ENCODE measurements around the gene USP25.

USP25 gene

DNA sequence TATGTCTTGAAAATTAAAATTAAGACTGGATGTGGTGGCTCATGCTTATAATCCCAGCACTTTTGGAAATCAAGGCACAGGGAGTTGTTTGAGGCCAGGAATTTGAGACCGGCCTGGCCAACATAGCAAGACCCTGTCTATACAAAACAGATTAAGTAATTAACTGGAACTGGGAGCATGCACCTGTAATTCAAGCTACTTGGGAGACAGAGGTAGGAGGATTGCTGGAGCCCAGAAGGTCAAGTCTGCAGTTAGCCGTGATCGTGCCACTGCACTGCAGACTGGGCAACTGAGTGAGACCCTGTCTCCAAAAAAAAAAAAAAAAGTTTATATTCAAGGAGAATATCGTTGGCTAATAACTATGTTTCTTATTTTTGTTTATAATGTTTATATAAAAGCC lies 139.2 kb downstream of the USP25 start:
- no peak for DNase-seq

DNA sequence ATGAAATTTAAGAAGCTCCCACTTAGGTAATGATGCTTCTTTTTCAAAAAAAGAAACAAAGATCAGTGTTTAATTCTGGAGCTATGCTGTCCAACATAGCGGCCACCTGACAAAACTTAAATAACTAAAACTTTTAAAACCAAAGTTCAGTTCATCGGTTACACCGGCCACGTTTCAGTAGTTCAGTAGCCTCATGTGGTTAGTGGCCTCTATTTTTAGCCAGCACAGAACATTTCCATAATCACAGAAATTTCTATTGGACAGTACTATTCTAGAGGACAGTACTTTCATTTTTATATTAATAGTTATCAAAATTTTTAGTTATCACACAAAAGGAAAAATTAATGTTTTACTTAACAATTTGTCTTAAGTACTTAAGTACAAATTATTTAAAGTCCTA lies 141.0 kb downstream of the USP25 start:
- no peak for DNase-seq

DNA sequence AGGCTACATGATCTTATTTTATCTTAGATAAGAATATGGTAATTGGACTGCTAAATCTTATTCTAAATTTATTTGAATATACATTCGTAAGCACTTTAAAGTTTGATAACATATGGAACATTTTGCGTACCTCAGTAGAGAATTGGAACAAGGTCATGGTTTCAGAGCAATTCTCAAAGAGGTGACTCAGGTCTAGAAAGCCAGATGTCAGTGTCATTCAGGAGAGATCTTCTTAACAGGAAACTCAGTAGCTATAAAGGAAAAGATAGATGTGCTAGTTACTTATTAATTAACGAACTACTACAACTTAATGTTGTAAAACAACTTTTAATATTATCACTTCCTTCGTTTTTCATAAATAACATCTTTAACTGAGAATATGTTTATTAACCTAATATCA lies 142.5 kb downstream of the USP25 start:
- DNase-seq: no peak

GRCh38 chr21:15874615-15875014 lies 144.8 kb downstream of the USP25 start:
- DNase-seq: no peak

DNA sequence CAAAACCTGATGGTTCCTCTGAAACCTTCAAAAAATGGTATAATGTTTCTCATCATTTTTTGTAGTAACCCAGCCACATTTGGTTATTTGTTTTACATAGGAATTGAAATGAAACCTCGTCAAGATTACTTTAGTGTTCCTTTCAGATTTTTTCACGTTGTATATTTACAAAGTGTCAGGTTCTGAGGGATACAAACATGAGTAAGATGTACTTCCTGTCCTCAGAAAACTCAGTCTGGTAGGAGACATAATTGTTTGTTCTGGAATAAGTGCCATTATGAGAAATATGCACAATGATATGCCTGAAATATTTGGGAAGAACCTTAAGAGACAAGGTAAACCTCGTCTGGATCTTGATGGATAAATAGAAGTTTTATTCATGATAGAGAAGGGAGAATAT lies 145.5 kb downstream of the USP25 start:
- no peak for DNase-seq

DNA sequence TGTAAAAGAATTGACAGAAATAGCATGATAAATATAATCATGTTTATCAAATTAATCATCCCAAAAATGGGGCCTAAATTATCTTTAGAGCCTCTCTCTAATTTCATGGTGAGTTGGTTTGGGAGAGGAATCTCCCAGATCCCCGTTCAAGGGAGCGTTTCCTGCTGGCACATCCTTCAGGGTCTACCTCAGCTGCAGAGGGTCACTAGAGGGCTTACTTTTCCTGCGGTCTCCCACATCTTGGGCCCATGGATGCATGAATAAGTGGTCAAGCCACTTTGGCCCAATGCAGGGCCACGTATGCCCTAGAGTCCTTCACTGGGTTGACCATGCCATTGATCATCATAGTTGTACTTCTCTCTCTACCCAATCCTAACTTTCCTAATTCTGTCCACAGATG lies 164.1 kb downstream of the USP25 start:
- no peak for DNase-seq

GRCh38 chr21:15894596-15894995 lies 164.8 kb downstream of the USP25 start:
- no peak for DNase-seq

DNA sequence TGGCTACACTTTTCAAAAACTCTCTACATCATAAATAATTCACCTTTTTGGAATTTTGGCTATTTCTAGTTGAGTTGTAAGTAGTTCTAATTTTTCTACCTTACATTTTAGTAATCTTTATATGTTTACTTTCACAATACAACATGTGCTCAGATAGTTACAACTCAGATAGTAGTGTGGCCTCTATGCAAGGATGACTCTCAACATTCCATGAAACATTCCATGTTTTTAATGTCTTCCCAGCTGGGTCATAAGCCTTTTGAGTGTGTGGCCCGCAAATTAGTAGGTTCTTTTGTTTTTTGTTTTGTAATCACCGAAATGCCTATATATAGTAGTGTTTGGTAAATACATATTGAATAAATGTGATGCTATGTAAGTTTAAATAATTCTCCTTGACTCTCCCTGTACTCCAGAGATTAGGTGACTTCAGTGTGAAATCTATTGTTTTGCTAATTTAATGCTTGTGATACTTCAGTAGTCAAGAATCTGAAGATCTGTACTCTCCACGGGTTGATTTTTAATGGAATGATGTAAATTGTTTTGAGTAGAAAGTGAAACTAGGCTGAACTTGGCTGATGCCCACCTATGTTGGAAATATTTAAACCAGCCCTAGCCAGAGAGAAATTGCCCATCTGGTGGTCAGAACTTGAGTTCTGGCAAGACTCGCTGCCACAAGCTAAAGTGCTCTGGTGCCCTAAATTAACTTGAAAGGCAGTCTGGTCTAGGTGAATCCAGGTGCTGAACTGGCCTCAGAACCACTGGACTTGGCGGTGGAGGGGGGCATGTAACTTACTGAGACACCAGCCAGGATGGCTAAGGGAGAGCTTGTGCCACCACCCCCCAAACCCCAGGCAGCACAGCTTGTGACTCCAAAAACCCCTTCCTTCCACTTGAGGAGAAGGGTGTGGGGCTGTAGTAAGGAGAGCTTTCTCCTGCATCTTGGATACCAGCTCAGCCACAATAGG lies 165.6 kb downstream of the USP25 start:
- DNase-seq: no peak

- no peak for DNase-seq
Measured at GRCh38 chr21:15896501-15896900, 166.7 kb downstream of the USP25 start.

GRCh38 chr21:15904389-15904788 lies 174.6 kb downstream of the USP25 start:
- no peak for DNase-seq

DNA sequence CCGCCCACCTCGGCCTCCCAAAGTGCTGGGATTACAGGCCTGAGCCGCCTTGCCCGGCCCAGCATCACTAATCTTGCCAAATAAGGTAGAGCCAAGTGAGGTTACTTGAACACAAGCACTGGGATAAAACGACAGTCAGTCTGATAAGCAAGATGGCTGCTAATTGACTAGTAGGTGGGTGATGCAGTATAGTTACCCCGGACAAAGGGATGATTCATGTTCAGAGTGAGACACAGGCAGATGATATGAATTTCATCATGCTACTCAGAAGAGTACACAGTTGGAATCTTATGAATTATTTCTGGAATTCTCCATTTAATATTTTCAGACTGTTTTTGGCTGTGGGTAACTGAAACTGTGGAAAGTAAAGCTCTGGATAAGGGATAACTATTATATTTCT lies 178.4 kb downstream of the USP25 start:
- DNase-seq: no peak

GRCh38 chr21:15928196-15928595 lies 198.4 kb downstream of the USP25 start:
- no peak for DNase-seq

GRCh38 chr21:15928686-15929425 lies 199.1 kb downstream of the USP25 start:
- DNase-seq: no peak

DNA sequence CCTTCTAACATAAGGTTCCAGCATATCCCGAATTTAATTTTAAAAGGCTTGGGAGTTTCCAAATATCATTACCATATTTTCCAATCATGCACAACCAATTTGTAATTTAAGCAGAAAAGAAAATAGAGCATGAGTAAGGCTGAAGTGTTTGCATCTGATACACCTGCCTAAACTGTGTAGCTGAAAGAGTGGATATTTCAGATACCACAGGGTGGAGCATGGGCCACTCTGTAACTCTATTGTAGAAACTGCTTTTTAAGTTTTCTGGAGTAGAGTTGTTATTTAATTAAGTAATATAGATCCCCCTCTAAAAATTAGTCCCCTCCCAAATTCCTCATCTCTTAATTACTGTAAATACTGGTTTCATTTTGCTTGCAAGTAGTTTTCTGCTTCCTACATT lies 199.8 kb downstream of the USP25 start:
- DNase-seq: no peak

All from inflammatory macrophage treated with lipopolysaccharide for 1 hour (primary cell).